ENCODE measurements around the gene TEX44. TPM values are rescaled to one million over a fixed set of nuclear protein-coding genes. Genes with fewer than 3 reads are reported as not detected.

Gene TEX44
- total RNA-seq (2022) (not detected in 2 replicates), Bru-seq, nascent RNA (not detected), BruChase-seq, experiment 1, labeled RNA remaining after a 2-hour chase (not detected), BruChase-seq, experiment 2, labeled RNA remaining after a 6-hour chase (not detected)
- long read RNA-seq: 0 reads

DNA sequence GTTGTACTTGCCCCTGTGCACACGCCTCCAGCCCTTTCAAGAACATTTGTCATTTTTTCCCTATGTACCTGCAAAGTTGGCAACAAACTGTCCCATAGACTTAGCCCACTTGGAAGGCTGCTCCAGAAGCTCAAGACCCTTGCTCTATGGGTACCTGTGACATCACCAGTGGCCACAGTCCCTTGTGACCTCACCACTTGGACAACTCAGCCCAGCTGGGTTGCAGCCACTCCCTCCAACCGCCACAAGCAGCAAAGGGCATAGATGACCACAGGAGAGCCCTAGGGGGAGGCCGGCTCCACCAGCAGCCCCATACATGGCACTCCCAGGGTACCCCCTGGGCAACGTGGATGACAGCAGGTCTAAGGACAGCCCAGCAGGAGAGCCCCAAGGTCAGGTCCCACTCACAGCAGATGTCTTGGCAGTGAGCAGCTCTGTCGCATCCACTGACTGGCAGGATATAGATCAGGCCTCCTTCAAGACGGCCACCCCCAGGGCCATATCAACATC lies at the start of gene TEX44:
TSS of gene TEX44 (plus strand) at position 229 of the 510 bp plus-strand sequence. CDS start at position 317, 88 bp downstream.
- DNase-seq: no peak
- H3K4me3 Mint-ChIP-seq (ENCODE audit: unreplicated experiment): no peak within 1 kb of the TSS
- CTCF ChIA-PET: no interaction called here
- H3K4me1 Mint-ChIP-seq (ENCODE audit: low read depth, unreplicated experiment): no peaks in the 10 kb centered on the region
- Histone ChIP-seq H3K36me3 (ENCODE audit: control insufficient read depth, insufficient read depth, low read length) (no peaks in the 10 kb centered on the region), H3K9me3 (no peaks in the 10 kb centered on the region), H3K27me3 (replicated peaks; ENCODE audit: control insufficient read depth, insufficient read depth, low read length) (no peaks in the 10 kb centered on the region), H3K4me1 (no peaks in the 10 kb centered on the region), H3K4me3 (ENCODE audit: low read depth, low read length) (no peak within 1 kb of the TSS)
- BruUV-seq (replicated peaks): no TSS peak
- H3K27ac Mint-ChIP-seq (ENCODE audit: unreplicated experiment): no peak within 1 kb of the TSS
- intact Hi-C loops (cut with micrococcal nuclease; ENCODE audit: unreplicated experiment): no loop called here
- H3K36me3 Mint-ChIP-seq (ENCODE audit: insufficient read depth, unreplicated experiment): no peaks in the 10 kb centered on the region
- H3K27me3 Mint-ChIP-seq (ENCODE audit: insufficient read depth, unreplicated experiment): no peaks in the 10 kb centered on the region
- no peak for TF ChIP-seq CTCF (IDR thresholded peaks at IDR 0.05; ENCODE audit: insufficient read depth in 1 of 2, low read depth in 1 of 2, low read length in 1 of 2, severe bottlenecking in 1 of 2, unreplicated experiment in 1 of 2)
- POLR2A ChIA-PET: no interaction called here
- no peaks in the 10 kb centered on the region for H3K9me3 Mint-ChIP-seq (ENCODE audit: unreplicated experiment)

- Mint-ChIP-seq H3K4me3 (ENCODE audit: unreplicated experiment) (no peak overlapping the region), H3K4me1 (ENCODE audit: low read depth, unreplicated experiment) (no peaks in the 10 kb centered on the region), H3K27me3 (ENCODE audit: insufficient read depth, unreplicated experiment) (no peaks in the 10 kb centered on the region), H3K27ac (ENCODE audit: unreplicated experiment) (no peak overlapping the region), H3K36me3 (ENCODE audit: insufficient read depth, unreplicated experiment) (no peaks in the 10 kb centered on the region), H3K9me3 (ENCODE audit: unreplicated experiment) (peaks cover 10% of the 10 kb centered on the region)
- Histone ChIP-seq H3K4me1 (no peaks in the 10 kb centered on the region), H3K27me3 (replicated peaks; ENCODE audit: control insufficient read depth, insufficient read depth, low read length) (no peaks in the 10 kb centered on the region), H3K36me3 (ENCODE audit: control insufficient read depth, insufficient read depth, low read length) (no peaks in the 10 kb centered on the region), H3K4me3 (ENCODE audit: low read depth, low read length) (no peak overlapping the region), H3K9me3 (no peaks in the 10 kb centered on the region)
- TF ChIP-seq CTCF (IDR thresholded peaks at IDR 0.05; ENCODE audit: insufficient read depth in 1 of 2, low read depth in 1 of 2, low read length in 1 of 2, severe bottlenecking in 1 of 2, unreplicated experiment in 1 of 2): no peak
- no peak for DNase-seq
- CTCF ChIA-PET: interaction anchor here (0.8 kb wide), 1 partner anchor 18 kb away, joined by 3 read pairs; no protein-coding TSS in a partner anchor
- POLR2A ChIA-PET: no interaction called here
- intact Hi-C loops (cut with micrococcal nuclease; ENCODE audit: unreplicated experiment): no loop called here
- BruUV-seq (replicated peaks): no TSS peak
These were observed 47.4 kb upstream of the TEX44 start for GRCh38 chr2:231545105-231545902.

DNA sequence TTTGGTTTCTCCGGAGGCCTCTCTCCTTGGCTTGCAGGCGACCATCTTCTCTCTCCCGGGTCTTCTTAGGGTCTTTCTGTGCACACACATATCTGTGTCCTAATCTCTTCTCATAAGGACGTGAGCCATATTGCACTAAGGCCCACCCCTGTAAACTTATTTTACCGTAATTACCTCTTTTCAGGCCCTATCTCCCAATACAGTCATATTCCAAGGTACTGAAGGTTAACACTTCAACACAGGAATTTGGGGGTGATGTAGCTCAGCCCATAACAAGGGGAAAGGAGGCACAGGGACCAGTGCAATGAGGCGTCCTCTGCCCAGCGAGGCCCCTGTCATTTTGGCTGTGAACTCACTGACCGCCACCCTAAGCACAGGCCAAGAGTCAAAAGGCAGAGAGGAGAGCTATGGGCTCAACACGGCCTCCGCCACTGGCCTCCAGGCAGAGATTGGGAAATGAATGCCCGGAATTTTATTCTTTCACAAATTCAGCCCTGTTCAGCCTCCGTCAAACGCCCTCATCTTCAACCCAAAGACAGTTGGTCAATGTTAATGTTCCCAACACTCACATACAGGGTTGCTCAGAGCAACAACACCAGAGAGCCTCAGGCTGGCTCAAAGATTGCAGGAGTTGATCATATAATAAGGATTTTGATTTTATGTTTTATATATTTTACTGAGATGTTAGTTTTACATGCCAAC lies 46.5 kb upstream of the TEX44 start:
- no peaks in the 10 kb centered on the region for H3K4me1 Mint-ChIP-seq (ENCODE audit: low read depth, unreplicated experiment)
- no peak overlapping the region for H3K4me3 Mint-ChIP-seq (ENCODE audit: unreplicated experiment)
- no peaks in the 10 kb centered on the region for H3K36me3 Mint-ChIP-seq (ENCODE audit: insufficient read depth, unreplicated experiment)
- Histone ChIP-seq H3K4me3 (ENCODE audit: low read depth, low read length) (no peak overlapping the region), H3K27me3 (replicated peaks; ENCODE audit: control insufficient read depth, insufficient read depth, low read length) (no peaks in the 10 kb centered on the region), H3K4me1 (no peaks in the 10 kb centered on the region), H3K9me3 (no peaks in the 10 kb centered on the region), H3K36me3 (ENCODE audit: control insufficient read depth, insufficient read depth, low read length) (no peaks in the 10 kb centered on the region)
- peaks cover 10% of the 10 kb centered on the region for H3K9me3 Mint-ChIP-seq (ENCODE audit: unreplicated experiment)
- no peak for TF ChIP-seq CTCF (IDR thresholded peaks at IDR 0.05; ENCODE audit: insufficient read depth in 1 of 2, low read depth in 1 of 2, low read length in 1 of 2, severe bottlenecking in 1 of 2, unreplicated experiment in 1 of 2)
- intact Hi-C loops (cut with micrococcal nuclease; ENCODE audit: unreplicated experiment): no loop called here
- ChIA-PET POLR2A (no interaction called here), CTCF (no interaction called here)
- H3K27me3 Mint-ChIP-seq (ENCODE audit: insufficient read depth, unreplicated experiment): no peaks in the 10 kb centered on the region
- no peak for DNase-seq
- no TSS peak for BruUV-seq (replicated peaks)
- no peak overlapping the region for H3K27ac Mint-ChIP-seq (ENCODE audit: unreplicated experiment)
